Measurements from ENCODE around the gene VPS9D1.

DNA sequence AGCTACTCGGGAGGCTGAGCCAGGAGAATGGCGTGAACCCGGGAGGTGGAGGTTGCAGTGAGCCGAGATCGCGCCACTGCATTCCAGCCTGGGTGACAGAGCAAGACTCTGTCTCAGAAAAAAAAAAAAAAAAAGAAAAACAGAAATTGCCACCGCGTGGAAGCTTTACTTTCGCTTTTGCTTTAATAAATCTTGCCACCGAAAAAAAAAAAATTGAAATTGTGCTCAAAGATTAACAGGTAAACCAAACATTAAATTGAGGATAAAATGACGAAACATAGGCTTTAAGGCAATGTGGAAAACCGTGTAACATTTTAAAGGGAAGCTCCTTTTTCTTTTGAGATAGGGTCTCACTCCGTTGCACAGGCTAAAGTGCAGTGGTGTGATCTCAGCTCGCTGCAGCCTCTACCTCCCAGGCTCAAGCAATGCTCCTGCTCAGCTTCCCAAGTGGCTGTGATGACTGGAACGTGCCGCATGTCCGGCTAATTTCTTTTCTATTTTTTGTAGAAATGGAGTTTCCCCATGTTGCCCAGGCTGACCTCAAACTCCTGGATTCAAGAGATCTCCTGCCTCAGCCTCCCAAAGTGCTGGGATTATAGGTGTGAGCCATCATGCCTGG lies 40.7 kb upstream of the VPS9D1 start:
- TF ChIP-seq, protein P1, sequence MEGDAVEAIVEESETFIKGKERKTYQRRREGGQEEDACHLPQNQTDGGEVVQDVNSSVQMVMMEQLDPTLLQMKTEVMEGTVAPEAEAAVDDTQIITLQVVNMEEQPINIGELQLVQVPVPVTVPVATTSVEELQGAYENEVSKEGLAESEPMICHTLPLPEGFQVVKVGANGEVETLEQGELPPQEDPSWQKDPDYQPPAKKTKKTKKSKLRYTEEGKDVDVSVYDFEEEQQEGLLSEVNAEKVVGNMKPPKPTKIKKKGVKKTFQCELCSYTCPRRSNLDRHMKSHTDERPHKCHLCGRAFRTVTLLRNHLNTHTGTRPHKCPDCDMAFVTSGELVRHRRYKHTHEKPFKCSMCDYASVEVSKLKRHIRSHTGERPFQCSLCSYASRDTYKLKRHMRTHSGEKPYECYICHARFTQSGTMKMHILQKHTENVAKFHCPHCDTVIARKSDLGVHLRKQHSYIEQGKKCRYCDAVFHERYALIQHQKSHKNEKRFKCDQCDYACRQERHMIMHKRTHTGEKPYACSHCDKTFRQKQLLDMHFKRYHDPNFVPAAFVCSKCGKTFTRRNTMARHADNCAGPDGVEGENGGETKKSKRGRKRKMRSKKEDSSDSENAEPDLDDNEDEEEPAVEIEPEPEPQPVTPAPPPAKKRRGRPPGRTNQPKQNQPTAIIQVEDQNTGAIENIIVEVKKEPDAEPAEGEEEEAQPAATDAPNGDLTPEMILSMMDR (IDR thresholded peaks at IDR 0.05), result no peak
- no peak for TF ChIP-seq EZH2phosphoT487 (IDR thresholded peaks at IDR 0.05)
